Trophoblast cell (in vitro differentiated cells and primary cell): Measurements from ENCODE around the gene RAB22A.
"Not testable (repeated sequence)": the region's sequence is repeated elsewhere in the genome, so short reads cannot be mapped to it uniquely, and the experiment has no call there.

Experiments
- DNase-seq, 2 donors: peaks; one replicate each; pipeline ENCODE4 v3.0.0-alpha.2; 2016
- H2AFZ ChIP-seq: 2 replicates; pipeline ENCODE4 v1.6.1; 2013; ENCODE audit warnings: low read length, moderate library complexity, mild to moderate bottlenecking; ENCODE audit not compliant: insufficient read depth, poor library complexity
- H2AK5ac ChIP-seq: 2 replicates; pipeline ENCODE4 v1.6.1; 2013; ENCODE audit warnings: mild to moderate bottlenecking, low read length
- H2BK120ac ChIP-seq: 2 replicates; pipeline ENCODE4 v1.6.1; 2013; ENCODE audit warnings: low read length, mild to moderate bottlenecking, moderate library complexity; ENCODE audit not compliant: insufficient read depth, poor library complexity
- H2BK12ac ChIP-seq: 2 replicates; pipeline ENCODE4 v1.6.1; 2013; ENCODE audit warnings: mild to moderate bottlenecking, low read length, moderate library complexity
- H2BK5ac ChIP-seq: 2 replicates; pipeline ENCODE4 v1.6.1; 2013; ENCODE audit warnings: low read length, low read depth, moderate library complexity, mild to moderate bottlenecking; ENCODE audit not compliant: poor library complexity
- H3K14ac ChIP-seq: 2 replicates; pipeline ENCODE4 v1.6.1; 2013; ENCODE audit warnings: mild to moderate bottlenecking, low read length
- H3K18ac ChIP-seq: 2 replicates; pipeline ENCODE4 v1.6.1; 2013; ENCODE audit warnings: mild to moderate bottlenecking, low read length
- H3K23ac ChIP-seq: 2 replicates; pipeline ENCODE4 v1.6.1; 2013; ENCODE audit warnings: low read length
- H3K27ac ChIP-seq: 2 replicates; pipeline ENCODE4 v1.5.1; 2013; ENCODE audit warnings: low read depth, mild to moderate bottlenecking, inconsistent platforms, low read length, moderate library complexity
- H3K27me3 ChIP-seq: 2 replicates; pipeline ENCODE4 v1.6.1; 2013; ENCODE audit warnings: inconsistent platforms, mild to moderate bottlenecking, low read length, moderate library complexity; ENCODE audit not compliant: insufficient read depth
- H3K36me3 ChIP-seq, 2 experiments: 1 replicate in 1 of 2; 2 replicates in 1 of 2; pipeline ENCODE4 v1.6.1; 2013; ENCODE audit warnings: low read length in 2 of 2, mild to moderate bottlenecking in 2 of 2, moderate library complexity in 1 of 2; ENCODE audit not compliant: insufficient read depth in 2 of 2, control insufficient read depth in 1 of 2
- H3K4ac ChIP-seq: 2 replicates; pipeline ENCODE4 v1.6.1; 2013; ENCODE audit warnings: low read depth, mild to moderate bottlenecking, low read length, moderate library complexity
- H3K4me1 ChIP-seq, 2 experiments: 1 replicate in 1 of 2; 2 replicates in 1 of 2; pipeline ENCODE4 v1.6.1; 2013; ENCODE audit warnings: low read length in 2 of 2, mild to moderate bottlenecking in 2 of 2, moderate library complexity in 1 of 2; ENCODE audit not compliant: insufficient read depth in 2 of 2, control insufficient read depth in 1 of 2
- H3K4me2 ChIP-seq: 2 replicates; pipeline ENCODE4 v1.6.1; 2013; ENCODE audit warnings: inconsistent platforms, mild to moderate bottlenecking, low read length, moderate library complexity
- H3K4me3 ChIP-seq: 2 replicates; pipeline ENCODE4 v1.5.1; 2013; ENCODE audit warnings: mild to moderate bottlenecking, low read depth, low read length, inconsistent platforms
- H3K79me1 ChIP-seq: one replicate; pipeline ENCODE4 v1.6.1; 2013; ENCODE audit warnings: low read length
- H3K79me2 ChIP-seq: 2 replicates; pipeline ENCODE4 v1.6.1; 2013; ENCODE audit warnings: low read length, mild to moderate bottlenecking; ENCODE audit not compliant: control insufficient read depth, insufficient read depth, poor library complexity
- H3K9ac ChIP-seq: 2 replicates; pipeline ENCODE4 v1.6.1; 2013; ENCODE audit warnings: mild to moderate bottlenecking, low read length
- H3K9me3 ChIP-seq: 2 replicates; pipeline ENCODE4 v1.6.1; 2013; ENCODE audit warnings: low read depth, mild to moderate bottlenecking, control low read depth, inconsistent platforms, low read length; ENCODE audit not compliant: insufficient read depth
- H4K12ac ChIP-seq: 2 replicates; pipeline ENCODE4 v1.6.1; 2013; ENCODE audit warnings: low read depth, mild to moderate bottlenecking, low read length, moderate library complexity
- H4K8ac ChIP-seq: 2 replicates; pipeline ENCODE4 v1.6.1; 2013; ENCODE audit warnings: low read depth, mild to moderate bottlenecking, low read length, moderate library complexity
- H4K91ac ChIP-seq: one replicate; pipeline ENCODE4 v1.6.1; 2013; ENCODE audit warnings: low read depth, mild to moderate bottlenecking, low read length, moderate library complexity
- WGBS: extraction: QIAGEN DNeasy Blood & Tissue Kit; methylation state at CpG from one replicate; pipeline ENCODE4 v1.1.7; 2013; ENCODE audit warnings: missing lambda C conversion rate; ENCODE audit not compliant: insufficient read length, insufficient coverage; ENCODE audit errors: extremely low coverage; 5-methylcytosine and 5-hydroxymethylcytosine counted together

Gene RAB22A

DNA sequence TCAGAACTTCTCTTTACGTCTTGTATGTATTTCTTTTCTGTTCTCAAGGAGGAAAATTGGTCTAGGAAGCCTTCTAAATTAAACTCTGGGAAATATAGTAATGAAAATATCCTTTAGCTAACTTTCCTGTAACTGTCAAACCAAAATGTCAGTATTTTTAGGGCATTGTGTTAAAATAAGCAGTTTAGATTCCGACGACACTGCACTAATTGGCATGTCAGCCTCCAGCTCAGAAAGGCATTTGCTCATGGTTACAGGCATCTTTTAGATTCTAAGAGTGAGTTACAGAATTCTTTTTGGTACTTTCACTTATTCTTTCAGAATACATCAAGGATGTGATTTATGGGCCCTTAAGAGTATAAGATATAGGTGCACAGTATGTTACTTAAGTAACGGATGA lies 53.5 kb downstream of the RAB22A start:
- Histone ChIP-seq H3K9ac (no peak overlapping the region), H3K27me3 (no peaks in the 10 kb centered on the region), H3K18ac (no peak overlapping the region), H3K79me1 (no peaks in the 10 kb centered on the region), H3K4me1 (peaks cover 2 to 3% of the 10 kb centered on the region in 2 experiments), H4K91ac (no peak overlapping the region), H4K12ac (no peak overlapping the region), H2BK5ac (no peak overlapping the region), H3K23ac (no peak overlapping the region), H2BK120ac (no peak overlapping the region), H3K4me2 (no peak overlapping the region), H2AFZ (no peak overlapping the region), H3K9me3 (no peaks in the 10 kb centered on the region), H3K4me3 (no peak overlapping the region), H3K14ac (no peak overlapping the region), H3K36me3 (peaks cover 8 to 15% of the 10 kb centered on the region in 2 experiments), H3K79me2 (no peaks in the 10 kb centered on the region), H2BK12ac (no peak overlapping the region), H3K27ac (no peak overlapping the region), H3K4ac (no peak overlapping the region), H4K8ac (no peak overlapping the region), H2AK5ac (no peak overlapping the region)
- no peak for DNase-seq
- WGBS = no CpG with 5 or more reads among the region's 4 CpGs

DNA sequence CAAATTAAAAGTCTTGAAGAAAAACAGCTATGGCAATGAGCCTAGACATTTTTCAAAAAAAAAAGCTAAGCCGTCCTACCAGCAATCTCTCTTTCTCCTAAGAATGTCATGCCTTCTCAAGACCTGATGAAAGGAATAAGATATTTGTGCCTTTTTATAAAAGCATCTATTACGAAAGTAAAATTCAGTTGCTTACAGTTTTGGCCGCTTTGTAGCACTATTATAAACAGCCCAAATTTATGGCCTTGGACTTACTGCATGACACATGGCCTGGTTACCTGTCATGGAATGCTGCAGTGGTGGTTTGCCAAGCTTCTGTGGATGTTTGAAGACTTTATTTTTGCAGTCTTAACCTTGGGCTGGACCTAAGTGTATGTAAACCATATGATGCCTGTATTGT lies 57.4 kb downstream of the RAB22A start:
- Histone ChIP-seq H2BK12ac (no peak overlapping the region), H4K8ac (no peak overlapping the region), H3K4me2 (no peak overlapping the region), H3K79me2 (no peaks in the 10 kb centered on the region), H3K23ac (no peak overlapping the region), H3K18ac (no peak overlapping the region), H2AFZ (no peak overlapping the region), H3K4me1 (peaks cover 2 to 3% of the 10 kb centered on the region in 2 experiments), H3K79me1 (no peaks in the 10 kb centered on the region), H2BK5ac (no peak overlapping the region), H3K4me3 (no peak overlapping the region), H3K36me3 (peaks cover 4 to 6% of the 10 kb centered on the region in 2 experiments), H3K27ac (no peak overlapping the region), H3K27me3 (no peaks in the 10 kb centered on the region), H4K91ac (no peak overlapping the region), H3K9ac (no peak overlapping the region), H4K12ac (no peak overlapping the region), H3K4ac (no peak overlapping the region), H3K14ac (no peak overlapping the region), H2BK120ac (no peak overlapping the region), H2AK5ac (no peak overlapping the region), H3K9me3 (no peaks in the 10 kb centered on the region)
- peak; percentile 56 to 80 for DNase-seq
- no CpG with 5 or more reads among the region's 3 CpGs for WGBS

DNA sequence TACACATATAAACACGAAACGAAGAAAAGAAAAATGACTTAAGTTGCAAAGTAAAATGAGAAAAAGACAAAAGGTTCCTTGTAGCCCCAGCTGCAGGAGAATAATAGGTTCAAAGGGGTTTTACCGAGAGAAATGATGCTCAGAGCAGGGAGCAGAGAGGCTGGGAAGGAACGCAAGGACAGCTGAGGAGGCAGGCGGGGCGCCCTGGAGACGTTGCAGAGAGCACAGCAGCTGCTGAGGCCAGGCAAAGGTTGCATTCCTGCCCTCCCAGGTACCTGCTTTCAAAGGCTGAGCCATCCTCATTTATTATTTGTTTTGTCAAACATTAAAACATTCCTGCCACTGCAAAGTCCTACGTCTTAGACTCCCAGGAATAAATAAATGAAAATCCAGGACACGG lies 63.3 kb downstream of the RAB22A start:
- peak; percentile 59 to 66 for DNase-seq
- WGBS = no CpG with 5 or more reads among the region's 9 CpGs

DNA sequence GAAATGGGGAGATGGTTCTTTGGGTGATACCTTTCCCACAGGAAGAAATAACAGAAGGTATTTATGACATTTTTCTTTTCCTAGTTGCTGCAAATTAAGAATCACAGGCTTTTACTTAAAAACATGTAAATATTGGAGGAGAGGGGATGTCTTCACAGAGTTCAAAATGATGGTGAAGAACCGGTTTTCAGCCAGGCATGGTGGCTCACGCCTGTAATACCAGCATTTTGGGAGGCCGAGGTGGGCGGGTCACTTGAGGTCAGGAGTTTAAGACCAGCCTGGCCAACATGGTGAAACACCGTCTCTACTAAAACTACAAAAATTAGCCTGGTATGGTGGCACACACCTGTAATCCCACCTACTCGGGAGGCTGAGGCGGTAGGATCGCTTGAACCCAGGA lies 63.8 kb downstream of the RAB22A start:
- not testable (repeated sequence) for H2BK12ac ChIP-seq, H2BK5ac ChIP-seq, H2AK5ac ChIP-seq, H3K4me3 ChIP-seq, H3K79me2 ChIP-seq, H4K8ac ChIP-seq, H4K12ac ChIP-seq, H3K18ac ChIP-seq, H3K9me3 ChIP-seq, H3K4me1 ChIP-seq, H3K36me3 ChIP-seq, H2AFZ ChIP-seq, H3K14ac ChIP-seq, H3K27me3 ChIP-seq, H3K23ac ChIP-seq, H3K9ac ChIP-seq, H4K91ac ChIP-seq, H3K4me2 ChIP-seq, H3K79me1 ChIP-seq, H2BK120ac ChIP-seq, H3K4ac ChIP-seq, H3K27ac ChIP-seq
- no CpG with 5 or more reads among the region's 8 CpGs for WGBS
- peak; percentile 58 to 73 for DNase-seq

More for the DNA sequence above, 63.3 kb downstream of the RAB22A start:
- Histone ChIP-seq H3K23ac (no peak overlapping the region), H3K18ac (no peak overlapping the region), H3K4me3 (no peak overlapping the region), H2BK120ac (no peak overlapping the region), H3K4me2 (no peak overlapping the region), H2AK5ac (no peak overlapping the region), H3K27me3 (no peaks in the 10 kb centered on the region), H2BK5ac (no peak overlapping the region), H2AFZ (no peak overlapping the region), H3K9me3 (no peaks in the 10 kb centered on the region), H3K4me1 (peaks cover 0 to 2% of the 10 kb centered on the region in 2 experiments), H3K27ac (no peak overlapping the region), H4K91ac (no peak overlapping the region), H3K14ac (no peak overlapping the region), H3K79me2 (no peaks in the 10 kb centered on the region), H4K12ac (no peak overlapping the region), H3K9ac (no peak overlapping the region), H3K36me3 (peaks cover 0 to under 1% of the 10 kb centered on the region in 2 experiments), H4K8ac (no peak overlapping the region), H3K79me1 (no peaks in the 10 kb centered on the region), H2BK12ac (no peak overlapping the region), H3K4ac (no peak overlapping the region)
